Left cardiac atrium (tissue), 4 donors: ENCODE data around the gene ARMCX4. TPM values are rescaled to one million over a fixed set of nuclear protein-coding genes. Genes with fewer than 3 reads are reported as not detected.
"Not testable (repeated sequence)": the region's sequence is repeated elsewhere in the genome, so short reads cannot be mapped to it uniquely, and the experiment has no call there.

Experiments
- ATAC-seq, 2 donors: fragments of 200-7000 bp; cut with Tn5 transposase; one replicate each; pipeline ENCODE4 v1.9.1; 2020; ENCODE audit warnings: mild to moderate bottlenecking in 2 of 2, moderate library complexity in 2 of 2
- DNase-seq: peaks from one replicate; pipeline ENCODE4 v3.0.0-alpha.2; 2020
- intact Hi-C, 2 donors: fragments of 100-400 bp; cut with DNase I; formaldehyde crosslinking; loops; one replicate each; pipeline versions ENCODE4 v1.14.1 to v1.15.1; 2022 to 2023
- long read RNA-seq: library from polyadenylated mRNA; unstranded; transcript quantifications from one replicate; pipeline ENCODE4 v2.0.0, GENCODE V29; 2021
- total RNA-seq, 2 donors: library from RNA; stranded (reverse); fragmentation: NEBNext Ultra II Directional; extraction: Animal tissue kit (Norgen Biotek cat#: 25700); gene quantifications; one replicate each; pipeline ENCODE4 v1.2.1, GENCODE V29; 2021
- donor health status: DM: no; HTN: yes; CAD: no.
- donor health status: DM: no; HTN: yes; CAD: no; lungs with severe emphysema.
- donor health status: DM: yes; HTN: yes; CAD: no.
- donor health status: Dilated cardiomyopathy.

Gene ARMCX4
- 10 to 100 TPM in 1 of 2 donors, 1 to 10 TPM in 1; 7.6 to 10.4 TPM for total RNA-seq
- long read RNA-seq, partial matches to known transcripts, result 2 of 36 reads
- long read RNA-seq, other reads (novel, unspliced or antisense), result 34 of 36 reads

DNA sequence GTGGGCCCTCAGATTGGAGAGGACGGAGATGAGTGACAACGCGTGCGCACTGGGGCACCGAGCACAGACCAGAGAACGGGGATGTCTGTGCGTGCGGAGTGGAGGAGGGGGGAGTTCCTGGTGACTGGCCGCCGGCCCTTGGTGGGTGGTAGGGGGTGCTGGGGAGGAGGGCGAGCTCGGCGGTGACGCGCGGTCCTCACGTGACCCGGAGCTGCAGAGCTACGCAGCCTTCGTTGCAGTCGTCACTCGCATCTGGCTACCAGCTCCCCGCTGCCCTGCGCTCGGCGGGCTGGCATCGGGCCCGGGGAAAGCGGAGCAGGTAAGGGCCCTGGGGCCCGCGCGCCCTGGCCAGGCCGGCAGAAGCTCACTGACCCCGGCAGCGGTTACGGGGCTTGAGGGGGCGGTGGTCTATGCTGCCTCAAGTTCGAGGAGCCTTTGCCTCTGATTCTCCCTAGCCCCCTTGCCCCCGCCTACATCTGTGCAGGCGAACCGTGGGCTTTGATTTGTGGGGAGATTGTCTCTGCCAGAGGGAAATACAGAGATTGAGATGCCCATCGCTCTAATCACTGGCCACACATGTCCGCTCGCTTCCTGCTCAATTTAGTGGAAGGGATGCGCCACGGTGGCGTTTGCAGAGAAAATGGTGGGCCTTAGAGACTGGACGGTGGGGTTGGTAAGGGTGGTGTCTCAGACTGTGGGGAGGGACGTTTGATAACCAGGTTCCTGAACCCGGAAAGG, at the start of gene ARMCX4:
Gene ARMCX4 (plus strand): TSS at position 245 of the 738 bp plus-strand sequence. CDS start 3,134 bp downstream, outside the sequence.
- DNase-seq (peak; percentile 51), ATAC-seq (peak; percentile 92 to 93)
- intact Hi-C loops, result no loop called here

DNA sequence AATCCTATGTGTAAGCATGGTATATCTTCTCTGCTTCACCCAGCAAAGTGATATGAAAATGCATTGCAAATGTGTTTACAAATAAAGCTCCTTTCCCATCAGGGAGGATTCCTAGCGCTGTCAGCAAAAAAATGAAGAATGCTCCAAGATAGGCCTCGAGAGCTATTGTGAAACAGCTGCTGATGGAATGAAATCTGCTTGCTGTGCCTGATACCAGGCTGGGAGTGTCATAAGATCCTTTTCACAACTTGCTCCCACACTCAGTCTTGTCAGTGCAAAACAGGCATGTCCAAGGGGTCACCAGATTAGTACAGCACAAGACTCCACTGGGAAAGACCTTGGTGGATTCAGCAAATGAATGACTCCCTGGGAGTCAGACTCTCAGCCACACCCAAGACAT, 43.2 kb upstream of the ARMCX4 start:
- ATAC-seq (peak in 1 of 2 donors; percentile 80), DNase-seq (no peak)
- intact Hi-C loops, result no loop called here

DNA sequence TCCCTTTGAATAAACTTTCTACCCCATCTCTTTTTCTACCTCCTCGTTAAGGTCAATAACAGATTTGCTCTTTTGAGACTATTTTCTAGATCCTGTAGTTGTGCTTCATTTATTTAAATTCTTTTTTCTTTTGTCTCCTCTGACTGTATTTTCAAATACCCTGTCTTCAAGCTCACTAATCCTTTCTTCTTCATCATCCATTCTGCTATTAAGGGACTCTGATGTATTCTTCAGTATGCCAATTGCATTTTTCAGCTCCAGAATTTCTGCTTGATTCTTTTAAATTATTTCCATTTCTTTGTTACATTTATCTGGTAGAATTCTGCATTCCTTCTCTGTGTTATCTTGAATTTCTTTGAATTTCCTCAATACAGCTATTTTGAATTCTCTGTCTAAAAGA, 36.0 kb upstream of the ARMCX4 start:
- ATAC-seq (no peak), DNase-seq (no peak)
- intact Hi-C loops, result no loop called here

DNA sequence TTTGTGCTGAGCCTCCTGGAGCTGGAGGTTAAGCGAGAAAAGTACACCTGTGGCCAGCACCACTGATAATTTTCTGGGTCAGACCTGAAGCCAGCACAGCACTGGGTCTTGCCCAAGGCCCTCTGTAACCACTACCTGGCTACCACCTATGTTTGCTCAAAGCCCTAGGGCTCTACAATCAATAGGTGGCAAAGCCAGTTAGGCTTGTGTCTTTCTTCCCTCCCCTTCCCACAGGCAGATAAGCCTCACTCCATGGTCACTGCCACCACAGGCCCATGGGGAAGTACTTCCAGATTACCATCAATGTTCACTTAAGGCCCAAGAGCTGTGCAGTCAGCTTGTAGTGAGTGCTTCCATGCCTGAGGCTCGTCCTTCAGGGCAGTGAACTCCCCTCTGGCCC, 35.2 kb upstream of the ARMCX4 start:
- intact Hi-C loops, result no loop called here
- no peak for DNase-seq
- no peak for ATAC-seq

DNA sequence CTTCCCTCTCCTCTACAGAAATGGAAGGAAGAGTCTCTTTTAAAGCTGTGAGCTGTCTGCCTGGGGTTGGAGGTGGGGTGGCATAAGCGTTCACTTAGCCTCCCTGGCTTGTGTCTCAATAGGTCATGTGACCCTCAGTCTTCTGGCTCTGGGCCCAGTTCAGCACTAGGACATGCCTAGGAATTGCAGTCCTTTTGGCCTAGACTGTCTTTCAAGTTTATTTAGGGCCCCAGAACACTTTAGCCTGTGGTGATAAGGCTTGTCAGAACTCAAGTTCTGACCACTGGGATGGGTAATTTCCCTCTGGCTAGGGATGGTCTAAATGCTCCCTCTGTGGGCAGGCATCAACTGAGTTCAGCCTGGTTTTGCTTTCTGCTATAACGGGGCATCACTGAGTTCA, 34.3 kb upstream of the ARMCX4 start:
- intact Hi-C loops, result no loop called here
- no peak for DNase-seq
- ATAC-seq, result peak; percentile 24 to 74

DNA sequence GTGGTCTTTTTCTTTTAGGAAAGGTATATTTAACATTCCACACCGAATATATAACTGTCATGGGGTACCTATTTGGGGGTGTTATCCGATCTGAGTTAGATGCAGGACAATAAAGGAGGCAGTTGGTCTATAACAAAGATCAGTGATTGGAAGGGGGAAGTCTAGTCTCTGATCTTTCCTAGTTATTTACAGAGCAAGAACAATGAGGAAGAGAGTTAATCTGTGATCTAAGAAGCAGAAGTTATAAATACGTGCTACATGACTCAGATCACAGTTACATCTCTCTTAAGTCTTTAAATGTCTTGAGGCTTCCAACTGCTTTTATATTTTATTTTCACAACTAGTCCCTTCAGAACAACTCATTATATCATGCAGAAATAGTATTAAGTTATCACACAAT, 33.2 kb upstream of the ARMCX4 start:
- ATAC-seq (no peak), DNase-seq (no peak)
- intact Hi-C loops, result no loop called here

DNA sequence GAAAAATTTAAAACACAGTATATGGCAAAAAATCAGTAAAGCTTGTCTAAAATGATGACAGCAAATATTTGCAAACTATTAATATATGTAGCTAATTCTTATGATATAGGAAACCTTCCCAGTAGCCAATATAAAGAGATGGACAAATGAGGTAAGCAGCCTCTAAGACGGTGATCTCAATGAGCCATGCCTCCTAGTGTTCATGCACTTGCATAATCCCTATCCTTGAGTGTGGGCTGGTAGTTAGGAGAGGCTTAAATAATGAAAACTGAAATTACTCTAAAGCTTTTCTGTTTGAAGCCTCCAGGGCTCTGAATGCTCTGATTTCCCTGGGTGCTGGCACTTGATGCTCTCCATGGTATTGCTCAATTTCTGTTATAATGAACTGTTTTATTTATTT, 24.6 kb upstream of the ARMCX4 start:
- intact Hi-C loops, result no loop called here
- ATAC-seq (no peak), DNase-seq (no peak)

DNA sequence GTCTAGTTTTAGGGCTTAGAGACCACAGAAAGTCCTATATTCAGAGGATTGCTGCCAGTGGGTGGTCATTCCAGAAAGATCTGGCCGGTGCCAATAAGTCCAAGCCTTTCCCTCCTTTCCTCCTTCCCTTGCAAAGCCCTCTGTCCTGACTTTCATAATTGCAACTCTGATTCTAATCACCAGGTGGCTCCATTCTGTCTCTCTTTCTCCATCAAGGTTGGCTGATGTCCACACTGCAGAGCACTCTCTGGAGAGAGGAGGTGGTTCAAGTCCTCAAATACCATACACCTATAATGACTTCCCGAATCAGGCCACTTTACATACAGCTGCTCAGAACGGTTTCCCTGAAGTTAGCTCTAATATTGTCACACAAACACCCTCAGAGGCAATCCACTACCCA, 22.4 kb upstream of the ARMCX4 start:
- intact Hi-C loops, result no loop called here
- ATAC-seq (no peak), DNase-seq (no peak)

DNA sequence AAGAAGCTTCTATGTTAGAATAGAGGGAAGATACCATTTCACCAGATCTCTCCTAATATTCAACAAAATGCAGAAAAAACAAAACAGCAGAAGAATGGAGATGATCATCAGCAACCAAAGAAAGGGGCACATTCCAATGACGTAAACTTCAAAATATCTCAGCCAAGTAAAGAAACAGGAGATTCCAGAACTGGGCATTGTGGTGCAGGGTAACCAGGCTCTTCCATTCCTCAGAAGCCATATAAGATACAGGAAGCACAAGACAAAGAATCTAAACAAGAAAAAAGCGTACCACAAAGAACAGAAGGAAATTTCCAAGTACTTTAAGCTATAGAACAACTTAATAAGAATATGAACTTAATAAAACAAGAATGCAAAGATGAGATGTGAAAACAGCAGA, 6.9 kb upstream of the ARMCX4 start:
- DNase-seq (no peak), ATAC-seq (no peak)
- intact Hi-C loops, result no loop called here

DNA sequence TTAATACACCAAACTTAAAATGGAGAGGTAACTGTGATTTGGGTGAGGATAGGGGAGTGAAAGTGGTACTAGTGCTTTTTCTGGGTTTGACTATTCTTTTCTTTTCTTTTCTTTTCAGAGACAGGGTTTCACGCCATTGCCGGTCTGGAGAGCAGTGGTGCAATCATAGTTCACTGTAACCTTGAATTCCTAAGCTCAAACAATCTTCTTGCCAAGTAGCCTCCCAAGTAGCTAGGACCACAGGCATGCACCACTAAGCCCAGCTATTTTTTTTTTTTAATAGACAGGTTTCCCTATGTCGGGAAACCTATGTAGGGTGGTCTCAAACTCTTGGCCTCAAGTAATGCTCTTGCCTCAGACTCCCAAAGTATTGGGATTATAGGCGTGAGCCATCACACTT, 3.0 kb upstream of the ARMCX4 start:
- ATAC-seq, result no peak
- DNase-seq, result no peak
- intact Hi-C loops, result no loop called here

DNA sequence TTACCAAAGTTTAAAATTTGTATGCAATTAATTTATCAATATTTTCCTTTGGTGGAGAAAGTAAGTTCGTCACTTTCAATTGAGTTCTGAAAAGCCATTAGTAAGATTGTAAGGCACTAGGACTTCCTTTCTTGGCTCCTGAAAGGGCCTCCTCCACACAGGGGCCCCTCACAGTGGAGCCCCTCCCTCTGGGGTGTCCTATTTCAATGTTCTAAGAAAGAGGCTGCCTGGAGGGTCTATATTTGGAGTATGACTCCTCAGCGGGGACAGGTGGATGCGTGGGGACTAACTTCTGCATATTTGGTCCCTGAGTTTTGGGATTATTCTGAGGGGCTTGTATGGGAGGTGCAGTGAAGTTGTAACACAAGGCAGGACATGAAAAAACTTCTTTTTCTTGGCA, 1.6 kb upstream of the ARMCX4 start:
- intact Hi-C loops, result no loop called here
- DNase-seq, result no peak
- no peak for ATAC-seq

DNA sequence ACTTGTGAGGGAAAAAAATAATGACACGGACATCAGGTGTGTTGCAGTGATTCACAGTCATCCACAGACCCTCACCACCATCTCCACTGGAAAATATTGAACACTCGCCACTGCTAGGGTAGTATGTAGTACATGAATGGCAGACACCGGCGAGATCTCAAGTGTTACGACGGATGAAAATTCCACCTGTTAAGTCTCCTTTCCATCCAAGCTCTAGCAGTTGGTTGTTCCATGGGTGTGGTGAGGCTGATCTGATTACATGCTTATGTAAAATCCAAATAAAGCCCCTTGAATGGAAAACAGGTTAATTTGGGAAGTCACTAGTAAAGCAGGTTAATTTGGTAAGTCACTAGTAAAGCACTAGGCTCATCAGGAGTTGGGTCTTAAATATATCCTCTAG, 1.1 kb upstream of the ARMCX4 start:
- ATAC-seq, result no peak
- intact Hi-C loops, result no loop called here
- no peak for DNase-seq

DNA sequence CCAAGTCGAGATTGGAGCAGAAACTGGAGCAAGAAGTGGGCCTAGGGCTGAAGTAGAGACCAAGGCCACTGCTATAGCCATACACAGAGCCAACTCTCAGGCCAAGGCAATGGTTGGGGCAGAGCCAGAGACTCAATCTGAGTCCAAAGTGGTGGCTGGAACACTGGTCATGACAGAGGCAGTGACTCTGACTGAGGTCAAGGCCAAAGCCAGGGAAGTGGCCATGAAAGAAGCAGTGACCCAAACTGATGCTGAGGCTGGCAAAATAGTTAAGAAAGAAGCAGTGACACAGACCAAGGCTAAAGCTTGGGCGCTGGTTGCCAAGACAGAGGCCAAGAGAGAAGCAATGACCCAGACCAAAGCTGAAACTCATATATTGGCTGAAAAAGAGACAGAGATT, 3.5 kb downstream of the ARMCX4 start:
- intact Hi-C loops, result no loop called here
- ATAC-seq, result no peak
- no peak for DNase-seq

DNA sequence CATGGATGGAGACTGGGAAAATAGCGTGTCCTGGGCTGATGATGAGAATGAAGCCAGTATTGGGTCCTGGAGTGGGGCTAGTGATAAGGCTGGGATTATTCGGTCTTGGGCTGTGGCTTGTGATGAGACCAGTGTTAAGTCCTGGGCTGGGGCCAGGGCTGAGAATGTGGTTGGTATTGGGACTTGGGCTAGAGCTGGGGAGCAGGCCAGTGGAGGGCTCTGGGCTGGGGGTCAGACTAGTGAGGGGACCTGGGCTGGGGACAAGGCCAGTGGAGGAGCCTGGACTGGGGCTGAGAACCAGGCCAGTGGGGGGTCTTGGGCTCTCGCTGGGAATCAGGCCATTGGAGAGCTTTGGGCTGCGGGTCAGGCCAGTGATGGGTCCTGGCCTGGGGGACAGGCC, 6.7 kb downstream of the ARMCX4 start:
- DNase-seq, result no peak
- intact Hi-C loops, result no loop called here

DNA sequence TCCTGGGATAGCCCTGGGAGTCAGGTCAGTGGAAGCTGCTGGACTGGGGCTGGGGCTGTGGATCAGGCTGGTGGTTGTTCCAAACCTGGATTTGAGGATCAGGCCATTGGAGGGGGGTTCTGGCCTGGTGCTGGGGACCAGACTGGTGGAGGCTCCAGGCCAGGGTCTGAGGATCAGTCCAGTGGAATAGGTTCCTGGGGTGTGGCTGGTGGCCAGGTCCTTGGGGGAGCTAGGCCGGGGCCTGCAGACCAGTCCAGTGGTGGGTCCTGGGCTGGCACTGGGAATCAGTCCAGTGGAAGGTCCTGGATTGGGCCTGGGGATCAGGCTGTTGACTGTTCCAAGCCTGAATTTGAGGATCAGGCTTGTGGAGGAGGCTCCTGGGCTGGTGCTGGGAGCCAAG, 8.0 kb downstream of the ARMCX4 start:
- intact Hi-C loops, result no loop called here
- no peak for DNase-seq
- ATAC-seq, result no peak

More for the DNA sequence above, 6.7 kb downstream of the ARMCX4 start:
- no peak for ATAC-seq

DNA sequence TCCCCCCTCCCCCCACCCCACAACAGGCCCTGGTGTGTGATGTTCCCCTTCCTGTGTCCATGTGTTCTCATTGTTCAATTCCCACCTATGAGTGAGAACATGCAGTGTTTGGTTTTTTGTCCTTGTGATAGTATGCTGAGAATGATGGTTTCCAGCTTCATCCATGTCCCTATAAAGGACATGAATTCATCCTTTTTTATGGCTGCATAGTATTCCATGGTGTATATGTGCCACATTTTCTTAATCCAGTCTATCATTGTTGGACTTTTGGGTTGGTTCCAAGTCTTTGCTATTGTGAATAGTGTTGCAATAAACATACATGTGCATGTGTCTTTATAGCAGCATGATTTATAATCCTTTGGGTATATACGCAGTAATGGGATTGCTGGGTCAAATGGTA, 17.7 kb downstream of the ARMCX4 start:
- ATAC-seq, intact Hi-C loops, DNase-seq: not testable (repeated sequence)

DNA sequence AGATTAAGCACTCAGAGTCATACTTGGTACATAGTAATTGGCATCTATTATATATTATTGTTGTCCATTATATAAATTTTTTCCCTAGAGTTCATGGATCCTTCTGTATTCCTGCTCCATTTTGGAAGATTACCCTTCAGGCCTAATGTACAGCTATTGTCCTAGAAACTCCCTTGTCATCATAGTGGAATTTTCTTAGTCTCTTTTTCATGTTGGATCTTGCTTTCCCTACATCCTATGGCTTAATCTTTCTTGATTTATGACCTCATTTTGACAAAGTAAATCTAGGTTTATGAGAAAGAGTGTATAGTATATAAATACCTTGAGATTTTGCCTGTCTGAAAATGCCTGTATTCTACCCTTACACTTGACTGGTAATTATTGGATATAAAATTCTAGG, 22.1 kb downstream of the ARMCX4 start:
- intact Hi-C loops, result no loop called here
- DNase-seq (no peak), ATAC-seq (no peak)

DNA sequence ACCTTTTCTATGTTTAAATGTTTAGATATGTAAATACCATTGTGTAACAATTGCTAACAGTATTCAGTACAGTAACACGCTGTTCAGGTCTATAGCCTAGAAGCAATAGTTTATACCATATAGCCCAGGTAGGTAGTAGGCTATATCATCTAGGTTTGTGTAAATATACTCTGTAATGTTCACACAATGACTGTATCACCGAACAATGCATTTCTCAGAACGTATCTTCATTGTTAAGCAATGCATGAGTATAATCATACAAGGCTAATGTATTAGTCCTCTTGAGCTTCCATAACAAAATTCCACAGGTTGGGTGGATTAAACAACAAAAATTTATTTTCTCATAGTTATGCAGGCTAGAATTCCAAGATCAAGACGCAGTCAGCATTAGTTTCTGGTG, 22.7 kb downstream of the ARMCX4 start:
- ATAC-seq, result no peak

DNA sequence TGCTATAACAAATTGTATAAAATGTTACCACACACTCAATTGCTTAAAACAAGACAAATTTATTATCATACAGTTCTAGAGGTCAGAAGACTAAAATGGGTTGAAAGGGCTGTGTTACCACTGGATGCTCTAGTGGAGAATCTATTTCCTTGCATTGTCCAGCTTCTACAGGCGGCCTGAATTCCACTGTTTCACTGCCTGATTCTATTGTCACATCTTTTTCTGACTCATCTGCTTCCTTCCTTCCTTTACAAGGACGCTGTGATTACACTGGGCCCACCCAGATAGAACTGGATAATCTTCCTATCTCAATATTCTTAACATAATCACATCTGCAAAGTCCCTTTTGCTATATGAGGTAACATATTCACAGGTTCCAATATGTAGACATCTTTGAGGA, 45.7 kb downstream of the ARMCX4 start:
- ATAC-seq (no peak), DNase-seq (no peak)
- intact Hi-C loops, result no loop called here

More for the DNA sequence above, 22.7 kb downstream of the ARMCX4 start:
- DNase-seq, result no peak
- intact Hi-C loops, result no loop called here
